GM12878 (cell line): ENCODE results near the gene NFATC2. TPM values are rescaled to one million over a fixed set of nuclear protein-coding genes. Genes with fewer than 3 reads are reported as not detected.

ENCODE experiments used
- CEBPB ChIP-seq, 2 experiments: fragments of 150-350 bp in 1 of 2; IDR thresholded peaks; 2 replicates each; pipeline ENCODE4 v1.6.1; 2012 to 2014; ENCODE audit warnings: low read depth in 2 of 2, low read length in 2 of 2, borderline replicate concordance in 1 of 2, inconsistent platforms in 1 of 2
- CREM ChIP-seq: IDR thresholded peaks from 2 replicates; pipeline ENCODE4 v1.6.1; 2014; ENCODE audit warnings: antibody characterized with exemption, low read depth
- DPF2 ChIP-seq: fragments of 450-650 bp; IDR thresholded peaks from 2 replicates; pipeline ENCODE4 v1.6.1; 2017; ENCODE audit warnings: mild to moderate bottlenecking
- HDGF ChIP-seq: fragments of 450-650 bp; IDR thresholded peaks from 2 replicates; pipeline ENCODE4 v1.6.1; 2016; ENCODE audit warnings: antibody characterized with exemption
- IRF5 ChIP-seq: fragments of 450-650 bp; IDR thresholded peaks from 2 replicates; pipeline ENCODE4 v1.6.1; 2017; ENCODE audit warnings: borderline replicate concordance
- JUND ChIP-seq: IDR thresholded peaks from 2 replicates; pipeline ENCODE4 v1.6.1; 2012; ENCODE audit warnings: low read depth, mild to moderate bottlenecking, low read length, improper control_type of control experiment, moderate library complexity
- KDM1A ChIP-seq: fragments of 200-600 bp; sonication (generic); IDR thresholded peaks from 2 replicates; pipeline ENCODE4 v1.6.1; 2016; ENCODE audit warnings: borderline replicate concordance
- NBN ChIP-seq: fragments of 450-650 bp; IDR thresholded peaks from 2 replicates; pipeline ENCODE4 v1.6.1; 2016
- NRF1 ChIP-seq: conservative IDR thresholded peaks from 2 replicates; pipeline ENCODE4 v1.6.1; 2011; ENCODE audit warnings: mild to moderate bottlenecking, low read depth, low read length, improper control_type of control experiment
- RUNX3 ChIP-seq: IDR thresholded peaks from 2 replicates; pipeline ENCODE4 v1.6.1; 2012; ENCODE audit warnings: low read length, inconsistent platforms
- SIN3A ChIP-seq: IDR thresholded peaks from 2 replicates; pipeline ENCODE4 v1.6.1; 2012; ENCODE audit warnings: low read depth, low read length, improper control_type of control experiment
- SMAD1 ChIP-seq: fragments of 450-650 bp; IDR thresholded peaks from 2 replicates; pipeline ENCODE4 v1.6.1; 2018; ENCODE audit warnings: mild to moderate bottlenecking, low read depth; ENCODE audit not compliant: partially characterized antibody
- SMC3 ChIP-seq: IDR thresholded peaks from 2 replicates; pipeline ENCODE4 v1.6.1; 2011; ENCODE audit warnings: low read length, improper control_type of control experiment, borderline replicate concordance
- SPI1 ChIP-seq: IDR thresholded peaks from 2 replicates; pipeline ENCODE4 v1.6.1; 2011; ENCODE audit warnings: low read depth, mild to moderate bottlenecking, low read length, moderate library complexity, borderline replicate concordance; ENCODE audit not compliant: insufficient read depth
- TCF7 ChIP-seq: IDR thresholded peaks from 2 replicates; pipeline ENCODE4 v1.6.1; 2014; ENCODE audit warnings: antibody characterized with exemption, borderline replicate concordance
- ZNF687 ChIP-seq: fragments of 450-650 bp; IDR thresholded peaks from 2 replicates; pipeline ENCODE4 v1.6.1; 2017; ENCODE audit warnings: mild to moderate bottlenecking, moderate library complexity
- ZZZ3 ChIP-seq: IDR thresholded peaks from 2 replicates; pipeline ENCODE4 v1.6.1; 2011; ENCODE audit warnings: low read depth; ENCODE audit not compliant: control insufficient read depth, insufficient read length
- polyA plus RNA-seq, 11 experiments: library from polyadenylated mRNA; depleted of rRNA in 4 of 11; unstranded in 6 of 11; stranded (reverse) in 5 of 11; fragments of >200 nt; fragmentation: Nextera tagmentation in 4 of 11; fragmentation: Illumina TruSeq in 1 of 11; extraction: Ambion mirVana in 4 of 11; extraction: Trizol in 1 of 11; gene quantifications; 1 replicate in 1 of 11; 2 replicates in 10 of 11; pipeline versions ENCODE4 v1.2.1 to v1.2.3, GENCODE V29; 2011 to 2016; ENCODE audit warnings: inconsistent platforms in 2 of 11, missing spikeins in 2 of 11, low read depth in 1 of 11
- total RNA-seq, 4 experiments: library from RNA; depleted of rRNA in 3 of 4; stranded (reverse); fragments of >200 nt in 3 of 4; fragmentation: Illumina TruSeq in 1 of 4; extraction: Trizol in 1 of 4; gene quantifications; 2 replicates each; pipeline versions ENCODE4 v1.2.1 to v1.2.3, GENCODE V29; 2013 to 2021
- TF ChIP-seq, protein P1 (sequence below): fragments of 450-650 bp; IDR thresholded peaks from 2 replicates; pipeline ENCODE4 v1.6.1; 2016; ENCODE audit warnings: mild to moderate bottlenecking
- TF ChIP-seq, protein P2 (sequence below): IDR thresholded peaks from 2 replicates; pipeline ENCODE4 v1.6.1; 2011; ENCODE audit warnings: borderline replicate concordance, low read depth, mild to moderate bottlenecking, moderate library complexity, low read length; ENCODE audit not compliant: insufficient read depth, poor library complexity, severe bottlenecking

NFATC2 gene
- total and polyA plus RNA-seq, 10 of the 15 experiments (the other 5 are each of a cell fraction or from before 2014, with no cell fraction given): 3.3 to 20.0 (median 7.3) TPM

GRCh38 chr20:51404297-51405060 is 138.0 kb downstream of the NFATC2 start (continued):
- TF ChIP-seq KDM1A: no peak; the same call in 1 of the 2 replicates
- TF ChIP-seq HDGF: no peak
- no peak for TF ChIP-seq DPF2
- TF ChIP-seq RUNX3: peak; percentile 48
- TF ChIP-seq, protein P1, sequence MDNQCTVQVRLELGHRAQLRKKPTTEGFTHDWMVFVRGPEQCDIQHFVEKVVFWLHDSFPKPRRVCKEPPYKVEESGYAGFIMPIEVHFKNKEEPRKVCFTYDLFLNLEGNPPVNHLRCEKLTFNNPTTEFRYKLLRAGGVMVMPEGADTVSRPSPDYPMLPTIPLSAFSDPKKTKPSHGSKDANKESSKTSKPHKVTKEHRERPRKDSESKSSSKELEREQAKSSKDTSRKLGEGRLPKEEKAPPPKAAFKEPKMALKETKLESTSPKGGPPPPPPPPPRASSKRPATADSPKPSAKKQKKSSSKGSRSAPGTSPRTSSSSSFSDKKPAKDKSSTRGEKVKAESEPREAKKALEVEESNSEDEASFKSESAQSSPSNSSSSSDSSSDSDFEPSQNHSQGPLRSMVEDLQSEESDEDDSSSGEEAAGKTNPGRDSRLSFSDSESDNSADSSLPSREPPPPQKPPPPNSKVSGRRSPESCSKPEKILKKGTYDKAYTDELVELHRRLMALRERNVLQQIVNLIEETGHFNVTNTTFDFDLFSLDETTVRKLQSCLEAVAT: no peak
- peak; percentile 97 for TF ChIP-seq ZNF687
- no peak for TF ChIP-seq CEBPB (IDR thresholded peaks at IDR 0.05; ENCODE audit: borderline replicate concordance in 1 of 2, low read depth in 2 of 2, low read length in 2 of 2)
- TF ChIP-seq SMAD1: peak; percentile 68
- TF ChIP-seq CREM: peak; percentile 62; the same call in 1 of the 2 replicates
- no peak for TF ChIP-seq TCF7
- no peak for TF ChIP-seq ZZZ3
- TF ChIP-seq, protein P2, sequence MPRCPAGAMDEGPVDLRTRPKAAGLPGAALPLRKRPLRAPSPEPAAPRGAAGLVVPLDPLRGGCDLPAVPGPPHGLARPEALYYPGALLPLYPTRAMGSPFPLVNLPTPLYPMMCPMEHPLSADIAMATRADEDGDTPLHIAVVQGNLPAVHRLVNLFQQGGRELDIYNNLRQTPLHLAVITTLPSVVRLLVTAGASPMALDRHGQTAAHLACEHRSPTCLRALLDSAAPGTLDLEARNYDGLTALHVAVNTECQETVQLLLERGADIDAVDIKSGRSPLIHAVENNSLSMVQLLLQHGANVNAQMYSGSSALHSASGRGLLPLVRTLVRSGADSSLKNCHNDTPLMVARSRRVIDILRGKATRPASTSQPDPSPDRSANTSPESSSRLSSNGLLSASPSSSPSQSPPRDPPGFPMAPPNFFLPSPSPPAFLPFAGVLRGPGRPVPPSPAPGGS: no peak
- no peak for TF ChIP-seq IRF5
- TF ChIP-seq SIN3A: peak; percentile 40; the same call in 1 of the 2 replicates
- peak; percentile 4; the same call in 1 of the 2 replicates for TF ChIP-seq SMC3
- no peak for TF ChIP-seq SPI1
- TF ChIP-seq NRF1: no peak
- TF ChIP-seq NBN: 0 out of 2 replicates have a peak, but pooled peaks have one; percentile 15
- 0 out of 2 replicates have a peak, but pooled peaks have one; percentile 35 for TF ChIP-seq JUND
